HL-60 (cell line): Measurements from ENCODE around the gene ORC5.
A peak's percentile ranks its signal among the peaks of the same experiment; 100 is the strongest.

ENCODE experiments used
- DNase-seq, 2 experiments: peaks; one replicate each; pipeline ENCODE4 v3.0.0-alpha.2; 2010 to 2020; ENCODE audit warnings: low read depth in 1 of 2, low spot score in 1 of 2
- H3K27ac ChIP-seq: fragments of 250-450 bp; sonication (Bioruptor Pico); replicated peaks from 2 replicates; pipeline ENCODE4 v1.5.1; 2020; ENCODE audit warnings: mild to moderate bottlenecking, moderate library complexity
- H3K27me3 ChIP-seq: fragments of 250-450 bp; sonication (Bioruptor Pico); 2 replicates; pipeline ENCODE4 v1.5.1; 2021; ENCODE audit warnings: mild to moderate bottlenecking, moderate library complexity; ENCODE audit not compliant: insufficient read depth, poor library complexity, severe bottlenecking
- H3K4me3 ChIP-seq: replicated peaks from 2 replicates; pipeline ENCODE4 v1.5.1; 2011; ENCODE audit warnings: mild to moderate bottlenecking, control low read depth, low read length; ENCODE audit not compliant: insufficient read depth
- GABPA ChIP-seq: IDR thresholded peaks from 2 replicates; pipeline ENCODE4 v1.6.1; 2012; ENCODE audit warnings: low read depth
- POLR2AphosphoS5 ChIP-seq: IDR thresholded peaks from 2 replicates; pipeline ENCODE4 v1.6.1; 2012; ENCODE audit warnings: low read depth
- SPI1 ChIP-seq: IDR thresholded peaks from 2 replicates; pipeline ENCODE4 v1.6.1; 2012; ENCODE audit warnings: low read depth, mild to moderate bottlenecking, borderline replicate concordance
- TF ChIP-seq, protein P1 (sequence below): IDR thresholded peaks from one replicate; pipeline ENCODE4 v1.5.1; 2011; ENCODE audit warnings: low read length, control low read depth, inconsistent platforms; ENCODE audit not compliant: insufficient read depth
- TF ChIP-seq, protein P2 (sequence below): IDR thresholded peaks from 2 replicates; pipeline ENCODE4 v1.6.1; 2012; ENCODE audit warnings: low read depth; ENCODE audit not compliant: insufficient replicate concordance

Gene ORC5

DNA sequence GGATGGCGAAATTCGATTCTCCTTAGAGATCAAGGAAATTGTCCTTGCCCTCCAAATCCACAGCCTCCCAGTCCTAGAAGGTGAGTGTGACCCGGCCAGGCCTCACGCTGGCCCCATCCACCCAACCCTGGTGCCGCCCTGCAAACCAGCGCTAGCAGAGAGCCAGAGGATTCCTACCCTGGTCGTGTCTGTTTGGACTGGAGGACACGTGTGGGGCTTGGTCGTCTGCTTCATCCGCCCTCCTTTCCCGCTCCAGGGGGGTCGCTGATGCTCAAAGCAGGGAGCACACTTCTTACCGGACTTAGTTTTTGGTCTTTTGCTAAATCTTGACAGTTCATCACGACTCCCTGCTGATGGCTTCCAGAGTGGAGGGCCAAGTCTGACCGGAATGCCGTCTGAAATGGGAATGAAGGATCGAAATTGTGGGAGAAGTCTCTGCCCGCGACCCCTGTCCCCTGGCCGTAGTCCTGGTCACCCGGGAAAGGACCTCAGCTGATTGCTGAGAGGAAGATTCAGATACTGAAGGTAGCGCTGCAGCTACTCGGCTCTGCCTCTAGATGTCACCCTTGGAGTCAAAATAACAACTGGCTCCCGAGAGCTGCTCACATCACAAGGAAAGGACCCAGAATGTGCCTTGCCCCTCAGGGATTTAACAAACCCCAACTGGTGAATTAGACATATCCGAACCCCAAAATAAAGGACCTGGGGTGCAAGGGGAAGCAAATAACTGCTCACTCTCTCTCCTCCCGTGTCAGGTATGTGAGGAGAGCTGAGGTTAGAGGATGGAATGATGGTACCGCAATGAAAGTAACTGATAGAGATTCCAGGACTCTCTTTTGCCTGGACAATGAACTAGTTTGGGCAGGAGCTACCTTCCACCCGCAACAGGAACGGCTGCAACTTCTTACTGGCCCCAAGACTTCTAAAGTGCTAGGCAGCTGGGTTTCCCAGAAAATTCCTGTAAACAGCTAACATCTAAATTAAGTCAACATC, 23.5 kb upstream of the ORC5 start:
- Histone ChIP-seq H3K4me3 (no peak overlapping the region), H3K27me3 (no peaks in the 10 kb centered on the region), H3K27ac (no peak overlapping the region)
- peak in 1 of 2 experiments; percentile 35 for DNase-seq
- no peak for TF ChIP-seq POLR2AphosphoS5
- TF ChIP-seq, protein P1, sequence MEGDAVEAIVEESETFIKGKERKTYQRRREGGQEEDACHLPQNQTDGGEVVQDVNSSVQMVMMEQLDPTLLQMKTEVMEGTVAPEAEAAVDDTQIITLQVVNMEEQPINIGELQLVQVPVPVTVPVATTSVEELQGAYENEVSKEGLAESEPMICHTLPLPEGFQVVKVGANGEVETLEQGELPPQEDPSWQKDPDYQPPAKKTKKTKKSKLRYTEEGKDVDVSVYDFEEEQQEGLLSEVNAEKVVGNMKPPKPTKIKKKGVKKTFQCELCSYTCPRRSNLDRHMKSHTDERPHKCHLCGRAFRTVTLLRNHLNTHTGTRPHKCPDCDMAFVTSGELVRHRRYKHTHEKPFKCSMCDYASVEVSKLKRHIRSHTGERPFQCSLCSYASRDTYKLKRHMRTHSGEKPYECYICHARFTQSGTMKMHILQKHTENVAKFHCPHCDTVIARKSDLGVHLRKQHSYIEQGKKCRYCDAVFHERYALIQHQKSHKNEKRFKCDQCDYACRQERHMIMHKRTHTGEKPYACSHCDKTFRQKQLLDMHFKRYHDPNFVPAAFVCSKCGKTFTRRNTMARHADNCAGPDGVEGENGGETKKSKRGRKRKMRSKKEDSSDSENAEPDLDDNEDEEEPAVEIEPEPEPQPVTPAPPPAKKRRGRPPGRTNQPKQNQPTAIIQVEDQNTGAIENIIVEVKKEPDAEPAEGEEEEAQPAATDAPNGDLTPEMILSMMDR = peak; percentile 96

DNA sequence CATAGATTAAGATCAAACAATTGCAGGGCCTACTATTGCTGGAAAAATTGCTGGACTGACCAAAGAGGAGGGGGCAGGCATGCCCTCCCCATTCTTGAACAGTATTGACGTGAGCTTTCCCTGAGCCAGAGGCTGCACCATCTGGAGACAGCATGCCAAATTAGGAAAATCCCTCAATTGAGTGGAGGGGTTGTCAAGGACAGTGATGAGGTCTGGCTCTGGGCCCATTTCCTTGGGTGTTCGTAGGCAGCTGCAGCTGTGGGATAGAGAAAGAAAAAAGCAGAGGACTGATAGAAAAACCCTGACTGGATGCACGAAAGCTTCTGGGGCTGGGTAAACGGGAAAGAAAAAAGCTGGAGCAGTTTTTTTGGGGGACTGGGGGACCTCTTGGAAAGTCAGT, 22.8 kb upstream of the ORC5 start:
- Histone ChIP-seq H3K27me3 (no peaks in the 10 kb centered on the region), H3K4me3 (no peak overlapping the region), H3K27ac (no peak overlapping the region)
- TF ChIP-seq SPI1 = no peak
- TF ChIP-seq, protein P1 = no peak
- TF ChIP-seq, protein P2, sequence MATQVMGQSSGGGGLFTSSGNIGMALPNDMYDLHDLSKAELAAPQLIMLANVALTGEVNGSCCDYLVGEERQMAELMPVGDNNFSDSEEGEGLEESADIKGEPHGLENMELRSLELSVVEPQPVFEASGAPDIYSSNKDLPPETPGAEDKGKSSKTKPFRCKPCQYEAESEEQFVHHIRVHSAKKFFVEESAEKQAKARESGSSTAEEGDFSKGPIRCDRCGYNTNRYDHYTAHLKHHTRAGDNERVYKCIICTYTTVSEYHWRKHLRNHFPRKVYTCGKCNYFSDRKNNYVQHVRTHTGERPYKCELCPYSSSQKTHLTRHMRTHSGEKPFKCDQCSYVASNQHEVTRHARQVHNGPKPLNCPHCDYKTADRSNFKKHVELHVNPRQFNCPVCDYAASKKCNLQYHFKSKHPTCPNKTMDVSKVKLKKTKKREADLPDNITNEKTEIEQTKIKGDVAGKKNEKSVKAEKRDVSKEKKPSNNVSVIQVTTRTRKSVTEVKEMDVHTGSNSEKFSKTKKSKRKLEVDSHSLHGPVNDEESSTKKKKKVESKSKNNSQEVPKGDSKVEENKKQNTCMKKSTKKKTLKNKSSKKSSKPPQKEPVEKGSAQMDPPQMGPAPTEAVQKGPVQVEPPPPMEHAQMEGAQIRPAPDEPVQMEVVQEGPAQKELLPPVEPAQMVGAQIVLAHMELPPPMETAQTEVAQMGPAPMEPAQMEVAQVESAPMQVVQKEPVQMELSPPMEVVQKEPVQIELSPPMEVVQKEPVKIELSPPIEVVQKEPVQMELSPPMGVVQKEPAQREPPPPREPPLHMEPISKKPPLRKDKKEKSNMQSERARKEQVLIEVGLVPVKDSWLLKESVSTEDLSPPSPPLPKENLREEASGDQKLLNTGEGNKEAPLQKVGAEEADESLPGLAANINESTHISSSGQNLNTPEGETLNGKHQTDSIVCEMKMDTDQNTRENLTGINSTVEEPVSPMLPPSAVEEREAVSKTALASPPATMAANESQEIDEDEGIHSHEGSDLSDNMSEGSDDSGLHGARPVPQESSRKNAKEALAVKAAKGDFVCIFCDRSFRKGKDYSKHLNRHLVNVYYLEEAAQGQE = no peak
- no peak for TF ChIP-seq POLR2AphosphoS5
- TF ChIP-seq GABPA = no peak
- DNase-seq = no peak

DNA sequence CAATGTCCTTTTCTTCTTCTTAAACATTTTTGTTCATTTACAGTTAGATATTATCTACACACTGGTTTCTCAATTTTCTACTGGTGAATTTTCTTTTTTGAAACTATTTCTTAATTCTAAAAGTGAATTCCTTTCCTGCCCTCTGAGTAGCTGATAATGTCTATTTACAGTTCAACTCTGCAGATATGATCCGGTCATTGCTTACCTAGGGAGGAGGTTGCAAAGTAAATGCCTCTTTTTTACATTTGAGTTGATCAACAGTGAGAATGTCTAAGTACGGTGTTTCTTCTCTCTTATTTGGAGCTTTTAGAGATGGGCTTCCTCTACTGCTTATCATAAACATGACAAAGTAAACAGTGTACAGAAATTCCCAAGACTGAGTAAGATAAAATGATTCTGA, 20.6 kb upstream of the ORC5 start:
- H3K4me3 ChIP-seq = no peak overlapping the region
- DNase-seq = no peak
- H3K27ac ChIP-seq = no peak overlapping the region
- no peak for TF ChIP-seq POLR2AphosphoS5
- TF ChIP-seq, protein P2 = no peak
- TF ChIP-seq GABPA = no peak
- no peak for TF ChIP-seq SPI1
- no peaks in the 10 kb centered on the region for H3K27me3 ChIP-seq

DNA sequence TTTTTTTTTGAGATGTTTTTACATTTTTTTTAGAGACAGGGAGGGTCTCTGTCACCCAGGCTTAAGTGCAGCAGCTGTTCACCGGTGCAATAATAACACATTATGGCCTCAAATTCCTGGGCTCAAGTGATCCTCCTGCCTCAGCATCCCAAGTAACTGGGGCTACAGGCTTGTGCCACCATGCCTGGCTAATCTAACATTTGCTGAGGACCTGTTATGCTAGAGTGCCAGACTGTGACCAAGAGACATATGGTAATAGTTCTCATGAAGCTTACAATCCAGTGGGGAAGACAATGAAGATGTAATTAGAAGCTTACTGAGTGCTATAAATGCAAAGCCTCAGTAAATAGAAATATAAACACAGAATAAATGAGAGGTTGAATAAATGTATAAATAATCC, 17.6 kb upstream of the ORC5 start:
- no peak for DNase-seq
- H3K4me3 ChIP-seq = no peak overlapping the region
- TF ChIP-seq, protein P1 = no peak
- TF ChIP-seq GABPA (no peak), SPI1 (no peak), POLR2AphosphoS5 (no peak)
- TF ChIP-seq, protein P2 = no peak
- H3K27me3 ChIP-seq = no peaks in the 10 kb centered on the region
- H3K27ac ChIP-seq = no peak overlapping the region
